G401.6 (cell line): ENCODE results near the gene GRK1.

Experiments
- FAIRE-seq: peaks from 2 replicates; lab custom pipeline; 2012; peaks lifted over from hg19 to GRCh38; lab: Jason Lieb, UNC

The GRK1 gene

DNA sequence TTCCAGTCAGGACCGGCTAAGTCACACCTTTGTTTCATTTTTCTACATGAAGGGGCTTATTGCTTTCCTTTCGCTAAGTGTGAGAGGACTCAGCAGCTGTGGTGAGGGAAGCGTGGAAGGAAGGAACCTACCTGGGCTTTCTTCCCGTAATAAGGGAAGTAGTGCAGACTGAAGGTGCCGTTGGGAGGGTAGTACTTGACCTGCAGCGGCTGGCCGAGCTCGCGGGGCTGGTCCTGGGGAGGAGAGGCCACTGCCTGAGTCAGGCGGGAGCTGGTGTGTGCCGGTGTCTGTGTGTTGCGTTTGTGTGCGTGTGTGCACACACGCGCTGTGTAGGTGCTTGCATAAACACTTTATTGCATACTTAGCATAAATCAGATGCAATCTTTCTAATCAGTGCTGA lies 16.7 kb upstream of the GRK1 start:
- FAIRE-seq, result no peak

DNA sequence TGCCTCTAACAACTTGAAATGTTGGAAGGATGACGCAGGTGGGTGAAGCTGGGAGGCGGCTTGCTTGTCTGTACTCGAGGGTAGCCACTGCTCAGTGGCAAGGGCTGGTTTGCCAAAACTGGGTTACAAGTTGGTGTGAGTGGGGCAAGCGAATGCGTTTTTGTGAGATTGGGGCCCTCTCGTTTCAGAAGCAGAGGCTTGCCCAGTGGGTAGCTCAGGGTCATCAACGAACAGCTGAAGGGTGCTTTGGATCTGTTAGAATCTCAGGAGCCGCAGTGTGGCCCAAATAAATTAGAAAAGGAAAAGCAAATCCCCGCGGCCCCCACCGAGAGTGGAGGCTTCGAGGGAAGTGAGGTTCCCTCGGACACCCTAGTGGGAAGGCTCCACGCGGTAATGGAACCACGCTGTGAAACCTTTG lies 16.3 kb upstream of the GRK1 start:
- FAIRE-seq, result no peak

- no peak for FAIRE-seq
Measured at GRCh38 chr13:113651511-113652403, 15.3 kb upstream of the GRK1 start.

DNA sequence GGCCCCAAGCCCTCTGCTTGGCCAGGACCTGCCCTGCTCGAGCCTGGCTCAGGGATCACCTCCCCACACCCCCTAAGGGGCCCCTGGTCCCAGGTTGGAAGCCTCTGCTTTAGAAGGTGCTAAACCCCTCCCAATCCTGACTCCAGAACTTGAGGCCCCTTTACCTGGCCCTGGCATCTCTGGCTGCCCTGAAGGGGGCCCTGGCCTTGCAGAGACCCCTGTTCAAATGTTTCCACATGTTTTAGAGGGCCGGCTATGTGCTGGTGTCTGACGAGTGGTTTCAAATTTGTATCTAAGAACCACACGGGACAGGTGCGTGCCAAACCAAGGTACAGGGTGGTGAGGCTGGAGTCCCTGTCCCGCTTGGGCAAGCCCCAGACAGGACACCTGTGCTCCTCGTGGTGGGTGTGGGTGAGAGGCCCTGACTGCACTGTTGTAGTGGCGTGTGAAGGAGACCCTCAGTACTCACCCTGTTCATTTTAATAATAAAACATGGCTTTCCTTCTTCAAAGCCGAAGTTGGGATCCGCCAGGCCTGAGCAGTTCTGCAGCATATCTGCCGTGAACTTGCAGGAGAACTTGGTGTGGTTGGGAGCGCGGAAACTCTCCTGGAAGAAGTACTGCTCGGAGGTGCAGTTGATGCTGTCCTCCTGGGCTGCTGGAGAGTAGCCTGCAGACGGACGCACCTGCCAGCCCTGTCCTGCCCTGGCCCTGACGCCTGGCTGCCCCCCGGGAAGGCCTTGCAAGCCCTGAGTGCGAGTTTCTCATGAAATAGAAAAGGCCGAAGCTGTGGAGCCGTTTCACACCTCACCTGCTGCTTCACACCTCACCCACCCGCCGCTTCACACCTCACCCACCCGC lies 14.4 kb upstream of the GRK1 start:
- FAIRE-seq, result no peak

DNA sequence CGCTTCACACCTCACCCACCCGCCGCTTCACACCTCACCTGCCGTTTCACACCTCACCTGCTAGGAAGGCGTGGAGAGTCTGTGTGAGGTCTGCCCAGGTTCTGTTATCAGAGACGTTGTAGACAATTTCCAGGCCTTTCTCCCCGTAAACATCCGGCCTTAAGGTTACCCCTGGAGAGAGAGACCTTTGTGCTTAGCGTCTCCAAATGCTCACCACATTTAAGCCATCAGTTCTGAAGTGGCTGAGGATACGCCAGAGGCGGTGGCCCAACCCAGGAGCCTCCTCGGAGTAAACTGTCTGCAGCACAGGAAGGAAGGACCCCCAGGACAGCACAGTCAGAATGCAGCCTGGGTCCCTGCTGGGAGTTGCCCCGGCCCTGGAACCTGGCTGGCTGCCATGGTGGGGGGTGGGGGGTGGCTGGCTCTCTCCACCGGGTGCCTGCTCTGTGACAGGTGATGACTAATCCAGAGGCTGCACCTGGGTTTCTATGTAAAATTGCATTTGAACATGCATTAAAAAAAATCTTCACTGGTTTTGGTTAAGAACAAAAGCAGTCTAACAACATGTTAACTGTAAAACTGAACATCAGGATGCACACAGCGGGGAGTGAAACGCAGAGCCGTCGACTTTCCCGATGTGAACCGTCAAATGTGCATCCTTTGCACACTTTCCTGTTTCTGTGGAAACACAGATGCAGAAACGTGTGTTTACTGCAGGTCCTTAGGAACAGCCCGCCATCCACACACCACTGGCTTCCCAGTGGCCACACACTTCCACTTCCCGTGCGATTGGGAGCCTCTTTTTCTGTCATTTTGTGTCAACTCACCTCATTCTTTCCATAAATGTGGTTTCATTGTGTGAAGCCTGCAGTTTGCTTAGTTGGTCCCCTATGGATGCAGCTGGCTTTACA lies 13.5 kb upstream of the GRK1 start:
- FAIRE-seq, result no peak

GRCh38 chr13:113654175-113654560 lies 12.9 kb upstream of the GRK1 start:
- no peak for FAIRE-seq

DNA sequence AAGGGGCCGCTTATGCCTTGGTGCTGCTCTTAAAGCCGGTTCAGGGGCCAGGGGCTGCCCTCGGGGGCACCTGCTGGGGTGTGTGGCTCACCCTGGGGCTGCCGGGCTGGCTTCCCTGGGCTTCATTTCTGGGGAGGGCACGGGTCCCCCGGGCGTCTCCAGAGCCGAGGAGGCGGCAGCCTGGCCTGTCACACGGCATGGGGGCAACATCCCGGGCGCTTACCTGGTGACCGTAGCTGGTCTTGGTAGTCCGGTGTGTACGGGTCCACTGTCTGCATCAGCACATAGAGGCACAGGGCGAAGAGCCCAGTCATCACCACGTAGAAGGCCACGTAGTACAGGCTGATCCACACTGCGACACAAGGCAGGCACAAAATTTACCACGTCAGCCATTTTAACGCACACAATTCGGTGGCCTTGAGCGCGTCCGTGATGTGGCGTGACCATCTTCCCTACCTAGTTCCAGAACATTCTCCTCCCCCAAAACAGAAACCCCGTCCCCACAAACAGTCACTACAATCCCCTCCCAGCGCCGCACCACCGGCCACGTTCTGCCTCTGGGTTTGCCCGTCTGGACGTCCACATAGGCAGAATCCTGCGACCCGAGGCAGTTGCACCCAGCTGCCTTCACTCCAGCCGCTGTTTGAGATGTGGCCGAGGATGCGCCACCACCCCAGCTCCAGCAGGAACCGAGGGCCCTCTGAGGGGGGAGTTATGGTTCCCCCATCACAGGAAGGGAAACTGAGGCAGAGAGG lies 12.3 kb upstream of the GRK1 start:
- FAIRE-seq, result no peak

GRCh38 chr13:113655346-113656002 lies 11.5 kb upstream of the GRK1 start:
- no peak for FAIRE-seq

DNA sequence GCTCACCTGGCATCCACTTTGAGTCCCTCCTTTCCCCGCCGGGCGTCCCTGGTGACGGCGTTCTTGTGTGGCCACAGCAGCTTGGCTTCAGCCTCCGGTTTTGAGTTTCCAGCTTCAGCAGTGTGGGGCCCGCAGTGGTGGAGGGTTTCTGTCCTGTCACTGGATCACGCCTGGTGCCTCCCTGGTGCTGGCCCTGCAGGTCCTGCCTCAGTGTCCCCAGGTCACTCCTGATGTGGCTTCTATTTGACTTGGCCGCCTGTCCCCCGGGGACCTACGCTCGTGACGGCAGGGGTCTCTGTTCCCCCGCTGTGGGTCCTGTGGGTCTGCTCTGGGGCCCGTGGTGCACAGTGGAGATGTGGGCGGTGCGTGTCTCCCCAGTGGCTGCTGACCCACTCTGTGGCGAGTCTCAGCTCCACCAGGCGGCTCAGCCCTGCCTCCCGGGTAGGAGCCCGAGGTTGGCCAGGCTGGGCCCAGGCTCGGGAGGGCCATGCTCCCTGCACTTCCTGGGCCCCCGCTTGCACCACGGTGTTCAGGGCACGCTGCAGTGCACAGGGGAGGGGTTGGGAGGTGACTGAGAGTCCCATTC lies 10.9 kb upstream of the GRK1 start:
- FAIRE-seq, result no peak

DNA sequence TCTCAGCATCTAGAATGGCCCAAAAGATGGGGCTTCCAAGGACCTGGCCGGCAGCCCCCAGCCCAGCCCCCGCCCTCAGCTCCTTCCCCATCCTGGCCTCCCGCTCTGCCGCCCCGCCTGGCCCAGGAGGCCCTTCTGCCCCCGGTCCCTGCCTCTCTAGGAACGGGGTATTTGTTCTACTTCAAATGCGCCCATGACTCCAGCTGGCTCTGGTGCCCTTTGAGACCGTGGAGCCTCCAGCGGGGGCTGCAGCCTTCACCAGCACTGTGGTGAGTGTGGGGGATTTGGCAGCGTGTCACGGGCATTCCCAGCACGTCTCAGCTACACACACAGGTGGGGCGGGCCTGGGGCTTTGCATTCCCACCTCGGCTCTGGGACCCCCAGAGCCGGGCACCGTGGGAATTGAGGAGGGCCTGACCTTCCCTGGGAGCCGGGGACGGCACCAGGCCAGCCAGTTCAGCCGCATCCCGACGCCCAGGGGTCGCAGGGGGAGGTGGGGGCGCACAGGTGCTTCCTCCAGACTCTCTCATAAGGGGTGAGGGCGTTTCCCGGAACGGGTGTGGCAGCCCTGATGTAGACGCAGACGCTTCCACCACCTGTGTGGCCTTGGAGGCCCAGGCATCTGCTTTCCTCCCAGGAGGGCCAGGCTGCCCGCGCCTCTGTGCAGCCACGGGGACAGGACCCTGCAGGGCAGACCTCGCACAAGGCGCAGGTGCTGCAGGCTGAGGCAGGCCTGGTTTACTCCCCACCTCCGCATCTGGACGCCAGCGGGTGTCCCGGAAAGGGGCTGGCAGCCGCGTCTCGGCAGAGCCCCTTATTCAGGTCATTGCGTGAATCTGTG lies 10.0 kb upstream of the GRK1 start:
- no peak for FAIRE-seq

- no peak for FAIRE-seq
Measured at GRCh38 chr13:113657851-113658741, 8.9 kb upstream of the GRK1 start, which contains the start of gene ATP4B. Gene ATP4B, minus strand, starts transcription at chr13:113658198. Its CDS starts 54 bp downstream, at chr13:113658144.

DNA sequence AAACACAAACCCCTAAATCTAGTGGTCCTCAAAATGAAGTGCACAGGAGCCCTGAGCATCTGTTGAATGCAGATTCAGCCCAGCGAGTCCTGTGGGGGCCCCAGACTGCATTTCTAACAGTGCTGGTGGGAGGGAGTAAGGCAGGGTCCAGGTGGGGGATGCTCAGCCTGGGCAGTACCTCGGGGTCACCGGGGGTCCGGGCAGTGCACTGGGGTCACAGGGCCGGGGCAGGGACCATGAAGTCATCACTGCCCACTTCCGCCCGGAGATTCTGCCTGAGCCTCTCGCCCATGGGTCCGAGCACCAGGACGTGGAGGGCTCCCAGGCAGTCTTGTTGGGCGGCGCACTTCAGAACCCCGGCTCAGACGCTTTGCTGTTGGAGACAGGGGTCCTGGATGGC lies 8.2 kb upstream of the GRK1 start:
- FAIRE-seq, result no peak

DNA sequence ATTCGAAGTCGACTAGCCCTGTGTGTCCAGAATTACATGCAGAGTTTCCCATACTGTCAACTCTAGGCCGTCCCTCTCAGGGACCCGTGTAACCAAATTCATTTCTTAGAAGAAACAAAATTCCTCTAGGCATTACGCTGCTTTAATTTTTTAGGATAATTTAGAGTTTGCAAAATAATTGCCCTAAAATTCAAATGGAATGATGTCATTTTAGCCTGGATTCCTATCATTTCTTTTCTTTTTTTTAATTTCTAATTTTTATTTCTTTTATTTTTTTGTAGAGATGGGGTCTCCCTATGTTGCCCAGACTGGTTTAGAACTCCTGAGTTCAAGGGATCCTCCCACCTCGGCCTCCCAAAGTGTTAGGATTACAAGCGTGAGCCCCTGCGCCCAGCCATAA lies 7.7 kb upstream of the GRK1 start:
- no peak for FAIRE-seq

GRCh38 chr13:113660066-113660465 lies 7.0 kb upstream of the GRK1 start:
- FAIRE-seq, result no peak

DNA sequence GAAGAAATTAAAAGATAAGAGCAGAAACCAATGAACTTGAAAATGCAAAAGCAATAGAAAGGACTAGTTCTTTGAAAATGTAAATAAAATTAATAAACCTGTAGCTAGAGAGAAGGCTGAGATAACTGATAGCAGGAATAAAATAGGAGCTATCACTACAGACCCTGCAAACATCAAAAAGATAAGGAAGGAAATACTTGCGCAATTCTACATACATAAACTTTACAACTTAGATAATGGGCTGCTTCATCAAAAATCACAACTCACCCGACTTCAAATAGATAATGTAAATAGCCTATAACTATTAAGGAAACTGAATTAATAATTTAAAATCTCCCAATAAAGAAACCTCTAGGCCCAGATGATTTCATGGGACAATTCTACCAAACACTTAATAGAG lies 5.5 kb upstream of the GRK1 start:
- no peak for FAIRE-seq

GRCh38 chr13:113663934-113664333 lies 3.1 kb upstream of the GRK1 start:
- no peak for FAIRE-seq

GRCh38 chr13:113664751-113665596 lies 2.0 kb upstream of the GRK1 start:
- FAIRE-seq, result no peak
